Mesothelial cell of epicardium (in vitro differentiated cells): ENCODE results near the gene PRDM12. TPM values are rescaled to one million over a fixed set of nuclear protein-coding genes. Genes with fewer than 3 reads are reported as not detected.
"Not testable (repeated sequence)": the region's sequence is repeated elsewhere in the genome, so short reads cannot be mapped to it uniquely, and the experiment has no call there.

ENCODE experiments used
- DNase-seq, 2 experiments: peaks; one replicate each; pipeline ENCODE4 v3.0.0; 2021; ENCODE audit warnings: low spot score in 2 of 2; ENCODE audit not compliant: unreplicated experiment in 2 of 2
- H3K27ac Mint-ChIP-seq: 2 replicates; pipeline ENCODE4 v1.8.0; 2021; ENCODE audit warnings: mixed read lengths
- H3K27me3 Mint-ChIP-seq: 2 replicates; pipeline ENCODE4 v1.8.0; 2021; ENCODE audit warnings: low read depth, mixed read lengths
- H3K36me3 Mint-ChIP-seq: 2 replicates; pipeline ENCODE4 v1.8.0; 2021; ENCODE audit warnings: mixed read lengths
- H3K4me1 Mint-ChIP-seq: 2 replicates; pipeline ENCODE4 v1.8.0; 2021; ENCODE audit warnings: mixed read lengths
- H3K4me3 Mint-ChIP-seq: 2 replicates; pipeline ENCODE4 v1.8.0; 2021; ENCODE audit warnings: mild to moderate bottlenecking, moderate library complexity, mixed read lengths
- H3K9me3 Mint-ChIP-seq: 2 replicates; pipeline ENCODE4 v1.8.0; 2021; ENCODE audit warnings: mixed read lengths
- total RNA-seq: library from RNA; stranded (reverse); gene quantifications from 3 replicates; pipeline ENCODE4 v1.2.1, GENCODE V29; 2021
- TF ChIP-seq, protein P1 (sequence below): fragments of 200-600 bp; sonication (generic); IDR thresholded peaks from one replicate; pipeline ENCODE4 v1.5.0; 2021; ENCODE audit warnings: antibody characterized with exemption; ENCODE audit not compliant: unreplicated experiment

Gene PRDM12
- total RNA-seq, 1 donor from 2014 or later = not detected

DNA sequence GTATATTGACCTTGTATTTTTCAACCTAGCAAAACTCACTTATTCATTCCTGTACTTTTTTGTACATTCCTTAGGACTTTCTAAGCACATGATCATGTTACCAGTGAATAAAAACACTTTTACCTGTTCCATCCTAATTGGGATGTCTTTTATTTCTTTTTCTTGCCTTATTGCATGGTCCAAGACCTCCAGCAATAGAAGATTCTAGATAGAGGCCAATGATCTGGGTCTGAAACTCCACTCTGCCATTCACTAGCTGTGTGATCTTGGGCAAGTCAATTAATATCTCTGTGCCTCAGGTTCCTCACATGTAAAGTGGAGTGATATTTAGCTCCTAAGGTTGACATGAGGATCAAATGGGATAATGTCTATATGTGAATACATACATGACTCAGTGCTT is 20.7 kb downstream of the PRDM12 start:
- DNase-seq = no peak
- H3K4me3 Mint-ChIP-seq = no peak overlapping the region
- no peaks in the 10 kb centered on the region for H3K9me3 Mint-ChIP-seq
- peaks cover 4% of the 10 kb centered on the region for H3K4me1 Mint-ChIP-seq
- H3K27me3 Mint-ChIP-seq = peaks cover 20% of the 10 kb centered on the region
- H3K36me3 Mint-ChIP-seq = no peaks in the 10 kb centered on the region
- H3K27ac Mint-ChIP-seq = no peak overlapping the region
- TF ChIP-seq, protein P1, sequence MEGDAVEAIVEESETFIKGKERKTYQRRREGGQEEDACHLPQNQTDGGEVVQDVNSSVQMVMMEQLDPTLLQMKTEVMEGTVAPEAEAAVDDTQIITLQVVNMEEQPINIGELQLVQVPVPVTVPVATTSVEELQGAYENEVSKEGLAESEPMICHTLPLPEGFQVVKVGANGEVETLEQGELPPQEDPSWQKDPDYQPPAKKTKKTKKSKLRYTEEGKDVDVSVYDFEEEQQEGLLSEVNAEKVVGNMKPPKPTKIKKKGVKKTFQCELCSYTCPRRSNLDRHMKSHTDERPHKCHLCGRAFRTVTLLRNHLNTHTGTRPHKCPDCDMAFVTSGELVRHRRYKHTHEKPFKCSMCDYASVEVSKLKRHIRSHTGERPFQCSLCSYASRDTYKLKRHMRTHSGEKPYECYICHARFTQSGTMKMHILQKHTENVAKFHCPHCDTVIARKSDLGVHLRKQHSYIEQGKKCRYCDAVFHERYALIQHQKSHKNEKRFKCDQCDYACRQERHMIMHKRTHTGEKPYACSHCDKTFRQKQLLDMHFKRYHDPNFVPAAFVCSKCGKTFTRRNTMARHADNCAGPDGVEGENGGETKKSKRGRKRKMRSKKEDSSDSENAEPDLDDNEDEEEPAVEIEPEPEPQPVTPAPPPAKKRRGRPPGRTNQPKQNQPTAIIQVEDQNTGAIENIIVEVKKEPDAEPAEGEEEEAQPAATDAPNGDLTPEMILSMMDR = no peak

GRCh38 chr9:130685945-130686344 is 21.6 kb downstream of the PRDM12 start:
- H3K27me3 Mint-ChIP-seq = peaks cover 13% of the 10 kb centered on the region
- not testable (repeated sequence) for H3K9me3 Mint-ChIP-seq, H3K36me3 Mint-ChIP-seq, H3K4me1 Mint-ChIP-seq, DNase-seq, H3K27ac Mint-ChIP-seq, H3K4me3 Mint-ChIP-seq

GRCh38 chr9:130687615-130688014 is 23.2 kb downstream of the PRDM12 start:
- TF ChIP-seq, protein P1 = no peak
- no peak overlapping the region for H3K27ac Mint-ChIP-seq

GRCh38 chr9:130688072-130688471 is 23.7 kb downstream of the PRDM12 start:
- Mint-ChIP-seq H3K4me1 (peaks cover 13% of the 10 kb centered on the region), H3K27me3 (no peaks in the 10 kb centered on the region), H3K4me3 (no peak overlapping the region), H3K9me3 (no peaks in the 10 kb centered on the region), H3K27ac (no peak overlapping the region), H3K36me3 (no peaks in the 10 kb centered on the region)
- no peak for DNase-seq
- TF ChIP-seq, protein P1 = no peak

More at GRCh38 chr9:130687615-130688014, 23.2 kb downstream of the PRDM12 start:
- no peak for DNase-seq
- Mint-ChIP-seq H3K4me3 (no peak overlapping the region), H3K9me3 (no peaks in the 10 kb centered on the region), H3K36me3 (no peaks in the 10 kb centered on the region), H3K27me3 (peaks cover 2% of the 10 kb centered on the region), H3K4me1 (peaks cover 10% of the 10 kb centered on the region)

GRCh38 chr9:130689572-130689936 is 25.2 kb downstream of the PRDM12 start:
- Mint-ChIP-seq H3K4me1 (peaks cover 22% of the 10 kb centered on the region), H3K4me3 (no peak overlapping the region), H3K27ac (no peak overlapping the region), H3K27me3 (no peaks in the 10 kb centered on the region), H3K9me3 (no peaks in the 10 kb centered on the region), H3K36me3 (no peaks in the 10 kb centered on the region)
- no peak for DNase-seq
- TF ChIP-seq, protein P1 = no peak

GRCh38 chr9:130689937-130690700 is 25.7 kb downstream of the PRDM12 start:
- H3K4me3 Mint-ChIP-seq = peak overlapping the region; percentile 15
- H3K27me3 Mint-ChIP-seq = no peaks in the 10 kb centered on the region
- H3K27ac Mint-ChIP-seq = no peak overlapping the region
- no peaks in the 10 kb centered on the region for H3K36me3 Mint-ChIP-seq
- H3K9me3 Mint-ChIP-seq = no peaks in the 10 kb centered on the region
- TF ChIP-seq, protein P1 = no peak
- peaks cover 26% of the 10 kb centered on the region for H3K4me1 Mint-ChIP-seq
- DNase-seq = no peak
